HG02981 (cell line): Measurements from ENCODE around the gene PIM1.
"Not testable (repeated sequence)": the region's sequence is repeated elsewhere in the genome, so short reads cannot be mapped to it uniquely, and the experiment has no call there.

Experiments
- ATAC-seq: cut with Tn5 transposase; IDR thresholded peaks from one replicate; pipeline ENCODE4 v1.9.1; 2021; ENCODE audit warnings: mild to moderate bottlenecking, moderate library complexity; ENCODE audit not compliant: unreplicated experiment

The PIM1 gene

DNA sequence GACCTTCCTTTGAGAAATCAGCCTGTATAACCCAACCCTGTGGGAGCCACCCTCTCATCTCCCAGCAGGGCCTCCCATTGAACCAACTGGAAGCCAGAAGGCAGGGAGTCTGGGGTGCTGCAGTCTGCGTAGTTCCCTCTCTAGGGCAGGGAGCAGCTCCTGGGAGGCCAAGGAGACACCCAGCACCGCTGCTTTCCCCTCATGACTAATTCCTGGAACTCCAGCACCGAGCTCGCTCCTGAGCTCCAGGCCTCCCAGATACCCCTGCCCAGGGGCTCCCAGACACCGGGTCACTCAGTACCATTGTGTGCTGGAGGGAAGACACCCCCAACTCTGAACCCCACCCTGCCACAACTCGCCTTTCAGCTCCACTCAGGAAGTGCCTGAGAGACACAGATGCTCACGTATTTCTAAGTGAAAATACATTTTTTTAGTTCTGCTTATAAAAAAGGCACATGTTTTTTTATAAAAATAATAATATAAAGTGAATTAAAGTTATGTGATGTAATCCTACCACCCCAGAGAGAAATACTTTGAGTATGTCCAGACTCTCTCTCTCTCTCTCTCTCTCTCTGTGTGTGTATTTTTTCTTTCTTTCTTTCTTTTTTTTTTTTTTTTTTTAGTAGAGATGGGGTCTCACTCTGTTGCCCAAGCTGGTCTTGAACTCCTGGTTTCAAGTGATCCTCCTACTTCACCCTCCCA is 17.5 kb downstream of the PIM1 start:
- ATAC-seq, result no peak

- no peak for ATAC-seq
Measured at GRCh38 chr6:37188962-37189510, 19.1 kb downstream of the PIM1 start.

DNA sequence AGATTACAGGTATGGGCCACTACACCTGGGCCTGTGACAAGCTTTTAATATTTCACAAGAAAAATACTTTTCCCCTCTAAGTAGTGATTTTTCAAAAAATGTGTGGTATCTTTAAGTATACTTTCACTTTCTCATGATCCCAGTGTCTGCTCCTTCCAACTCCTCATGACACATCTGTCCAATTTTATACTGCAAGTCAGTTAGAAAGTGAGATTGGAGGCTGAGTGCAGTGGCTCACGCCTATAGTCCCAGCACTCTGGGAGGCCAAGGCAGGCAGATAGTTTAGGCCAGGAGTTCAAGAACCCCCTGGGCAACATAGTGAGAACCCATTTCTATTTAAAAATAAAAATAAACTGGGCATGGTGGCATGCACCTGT is 20.2 kb downstream of the PIM1 start:
- no peak for ATAC-seq

GRCh38 chr6:37192666-37193065 is 22.7 kb downstream of the PIM1 start:
- ATAC-seq, result no peak

GRCh38 chr6:37194886-37195285 is 24.9 kb downstream of the PIM1 start:
- not testable (repeated sequence) for ATAC-seq

GRCh38 chr6:37196451-37196850 is 26.5 kb downstream of the PIM1 start:
- not testable (repeated sequence) for ATAC-seq

DNA sequence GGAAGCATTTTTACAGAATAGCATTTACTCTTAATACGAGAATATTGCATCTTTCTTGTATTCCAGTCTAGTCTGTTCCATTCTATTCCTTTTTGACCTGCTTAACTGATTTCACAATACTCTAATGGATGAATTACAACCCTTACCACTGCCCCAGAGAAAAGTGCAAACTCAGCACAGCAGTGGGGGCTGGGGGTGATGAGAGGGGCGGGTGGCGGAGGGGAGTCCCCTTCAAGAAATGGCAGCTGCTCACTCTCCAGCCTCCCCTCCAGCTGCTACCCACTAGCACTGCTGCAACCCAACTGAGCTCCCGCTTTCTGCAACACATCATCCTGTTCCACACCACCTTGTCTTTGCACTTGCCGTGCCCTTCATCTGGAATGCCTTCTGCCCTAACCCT is 30.1 kb downstream of the PIM1 start:
- no peak for ATAC-seq

DNA sequence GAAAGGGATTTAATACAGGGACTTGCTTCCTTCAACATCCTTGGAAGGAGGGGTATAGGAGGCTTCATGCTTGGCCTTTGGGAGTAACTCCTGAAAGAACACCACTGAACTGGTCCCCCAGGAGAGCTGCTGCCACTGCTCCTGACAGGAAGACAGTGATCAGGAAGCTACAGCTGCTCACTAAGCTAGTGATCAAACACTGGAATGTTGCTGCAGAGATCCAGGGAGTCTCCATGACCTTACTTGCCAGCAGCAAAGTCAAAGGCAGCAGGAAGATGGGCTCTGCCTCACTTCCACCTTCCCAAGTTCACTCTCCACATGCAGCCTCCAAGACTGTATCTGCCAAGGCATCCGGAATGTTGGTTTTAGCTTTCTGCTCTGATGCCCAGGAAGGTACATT is 31.8 kb downstream of the PIM1 start:
- no peak for ATAC-seq

DNA sequence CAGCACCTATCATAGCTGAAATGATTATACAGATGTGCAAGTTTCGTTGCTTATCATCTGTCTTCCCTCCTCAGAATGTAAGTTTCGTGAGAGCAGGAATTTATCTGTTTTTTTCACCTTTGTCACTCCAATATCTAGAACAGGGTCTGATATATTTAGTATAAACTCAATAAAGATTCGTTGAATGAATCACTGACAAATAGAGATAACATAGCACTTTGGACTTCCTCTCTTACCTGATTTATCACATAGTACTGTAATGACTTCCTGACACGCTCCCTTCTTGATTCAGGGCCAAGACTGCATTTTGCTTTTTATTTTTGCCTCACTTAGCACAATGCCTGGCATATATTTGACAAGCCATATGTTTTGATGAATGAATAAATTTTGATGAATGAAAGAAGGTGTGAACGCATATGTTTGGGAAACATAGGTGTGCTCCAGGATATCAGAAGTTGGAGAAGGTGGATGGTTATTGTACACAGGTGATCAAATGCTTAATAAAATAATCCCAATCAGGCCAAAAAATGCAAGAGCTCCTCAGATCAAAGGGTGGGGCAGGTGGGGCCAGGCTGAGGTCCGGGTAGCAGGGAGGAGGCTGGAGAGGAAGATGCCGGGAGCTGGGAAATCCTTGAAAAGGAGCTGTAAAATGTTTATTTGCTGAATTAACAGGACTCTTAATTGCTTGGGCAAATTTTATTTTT is 33.0 kb downstream of the PIM1 start:
- ATAC-seq, result no peak

DNA sequence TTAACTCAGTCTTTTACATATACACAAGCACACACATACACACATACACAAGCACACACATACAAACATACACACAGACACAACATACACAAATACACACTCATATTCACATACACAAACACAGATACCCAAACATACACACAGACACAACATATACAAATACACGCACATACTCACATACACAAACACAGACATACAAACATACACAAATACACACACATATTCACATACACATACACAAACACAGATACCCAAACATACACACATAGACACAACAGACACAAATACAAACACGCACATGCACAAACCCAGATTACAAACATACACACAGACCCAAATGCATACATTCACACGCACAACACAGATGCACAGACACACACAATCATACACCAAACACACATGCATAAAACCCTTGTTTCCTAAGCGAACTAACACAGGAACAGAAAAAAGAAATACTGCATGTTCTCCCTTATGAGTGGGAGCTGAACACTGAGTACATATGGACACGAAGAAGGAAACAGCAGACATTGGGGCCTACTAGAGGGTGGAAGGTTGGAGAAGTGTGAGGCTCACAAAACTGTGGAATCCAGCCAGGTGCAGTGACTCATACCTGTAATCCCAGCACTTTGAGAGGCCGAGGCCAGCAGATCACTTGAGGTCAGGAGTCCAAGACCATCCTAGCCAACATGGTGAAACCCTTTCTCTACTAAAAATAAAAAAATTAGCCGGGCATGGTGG is 34.2 kb downstream of the PIM1 start:
- no peak for ATAC-seq

GRCh38 chr6:37205175-37205996 is 35.4 kb downstream of the PIM1 start:
- no peak for ATAC-seq

GRCh38 chr6:37205997-37206340 is 36.0 kb downstream of the PIM1 start:
- ATAC-seq, result no peak

- ATAC-seq, result no peak
Measured at GRCh38 chr6:37206622-37207021, 36.7 kb downstream of the PIM1 start.

DNA sequence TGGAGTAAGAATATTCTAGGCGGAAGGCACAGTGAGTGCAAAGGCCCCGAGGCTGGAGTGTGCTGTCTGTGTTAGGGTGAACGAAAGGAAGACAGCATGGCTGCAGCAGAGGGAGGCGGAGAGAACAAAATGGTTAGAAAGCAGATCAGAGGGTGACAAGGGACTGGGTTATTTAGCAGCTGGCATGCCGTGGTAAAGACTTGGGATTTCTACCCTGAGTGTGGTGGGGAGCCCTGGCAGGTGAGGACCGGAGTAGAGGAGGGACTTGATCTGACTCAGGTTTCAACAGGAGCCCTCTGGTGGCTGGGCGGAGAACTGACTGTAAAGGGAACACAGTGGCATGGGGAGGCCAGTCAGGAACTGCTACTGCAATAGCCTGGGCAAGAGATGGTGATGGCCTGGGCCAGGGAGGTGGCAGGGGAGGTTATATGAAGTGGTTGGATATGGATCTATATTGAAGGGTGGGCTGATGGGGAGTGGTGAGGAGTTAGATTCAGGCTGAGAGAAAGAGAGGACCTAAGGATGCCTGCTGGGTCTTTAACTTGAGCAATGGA is 38.0 kb downstream of the PIM1 start:
- no peak for ATAC-seq

DNA sequence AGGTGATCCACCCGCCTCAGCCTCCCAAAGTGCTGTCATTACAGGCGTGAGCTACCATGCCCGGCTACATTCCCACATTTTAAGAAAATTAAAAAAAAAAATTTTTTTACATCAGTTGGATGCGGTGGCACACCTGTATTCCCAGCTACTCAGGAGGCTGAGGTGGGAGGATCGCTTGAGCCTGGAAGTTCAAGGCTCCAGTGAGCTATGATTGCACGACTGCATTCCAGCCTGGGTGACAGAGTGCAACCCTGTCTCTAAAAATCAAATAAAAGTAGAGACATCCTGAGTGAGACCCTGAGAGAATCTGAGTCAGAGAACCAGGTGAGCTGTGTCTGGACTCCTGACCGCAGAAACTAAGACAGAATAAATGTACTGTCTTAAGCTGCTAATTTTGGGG is 38.8 kb downstream of the PIM1 start:
- no peak for ATAC-seq

- no peak for ATAC-seq
Measured at GRCh38 chr6:37209461-37210205, 39.7 kb downstream of the PIM1 start.

- no peak for ATAC-seq
Measured at GRCh38 chr6:37210313-37210968, 40.5 kb downstream of the PIM1 start.

- ATAC-seq, result no peak
Measured at GRCh38 chr6:37212268-37212667, 42.3 kb downstream of the PIM1 start.

- ATAC-seq, result no peak
Measured at GRCh38 chr6:37218061-37218460, 48.1 kb downstream of the PIM1 start.
